Measurements from ENCODE around the gene TCEANC2. TPM values are rescaled to one million over a fixed set of nuclear protein-coding genes. Genes with fewer than 3 reads are reported as not detected.

Gene TCEANC2
- total RNA-seq, 4 donors from 2014 or later, result 4.8 to 8.1 (median 6.4) TPM

DNA sequence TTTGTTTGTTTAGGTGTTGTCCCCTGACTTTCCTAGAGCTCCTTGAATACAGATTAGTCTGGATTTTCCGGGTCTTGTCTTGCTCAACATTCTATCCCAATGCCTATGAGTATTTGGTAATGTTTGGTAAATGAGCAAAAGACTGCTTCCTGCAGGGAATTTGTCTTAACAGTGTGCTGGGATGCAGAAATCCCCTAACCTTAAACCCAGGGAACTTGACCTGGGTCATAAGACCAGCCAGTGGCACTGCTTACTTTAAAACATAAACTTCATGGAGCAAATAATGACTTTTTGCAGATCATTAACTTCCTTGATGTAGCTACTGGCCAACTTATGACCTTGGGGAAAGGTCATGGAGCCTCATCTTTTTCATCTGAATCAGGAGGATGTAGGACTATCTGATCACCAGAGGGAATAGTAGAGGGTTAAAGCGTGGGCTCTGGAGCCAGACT is 27.2 kb downstream of the TCEANC2 start:
- no peak for DNase-seq (ENCODE audit: low spot score in 2 of 2)
- Histone ChIP-seq H3K36me3 (peaks cover 1% of the 10 kb centered on the region), H3K9me3 (no peaks in the 10 kb centered on the region), H3K27ac (no peak overlapping the region), H3K27me3 (no peaks in the 10 kb centered on the region), H3K4me3 (no peak overlapping the region), H3K4me1 (no peaks in the 10 kb centered on the region)
- TF ChIP-seq POLR2A (IDR thresholded peaks at IDR 0.05) (no peak), EP300 (IDR thresholded peaks at IDR 0.05) (no peak), CTCF (IDR thresholded peaks at IDR 0.05) (no peak), POLR2AphosphoS5 (IDR thresholded peaks at IDR 0.05) (no peak)
- WGBS, result 96% methylated on average over 2 of the region's 2 CpGs

DNA sequence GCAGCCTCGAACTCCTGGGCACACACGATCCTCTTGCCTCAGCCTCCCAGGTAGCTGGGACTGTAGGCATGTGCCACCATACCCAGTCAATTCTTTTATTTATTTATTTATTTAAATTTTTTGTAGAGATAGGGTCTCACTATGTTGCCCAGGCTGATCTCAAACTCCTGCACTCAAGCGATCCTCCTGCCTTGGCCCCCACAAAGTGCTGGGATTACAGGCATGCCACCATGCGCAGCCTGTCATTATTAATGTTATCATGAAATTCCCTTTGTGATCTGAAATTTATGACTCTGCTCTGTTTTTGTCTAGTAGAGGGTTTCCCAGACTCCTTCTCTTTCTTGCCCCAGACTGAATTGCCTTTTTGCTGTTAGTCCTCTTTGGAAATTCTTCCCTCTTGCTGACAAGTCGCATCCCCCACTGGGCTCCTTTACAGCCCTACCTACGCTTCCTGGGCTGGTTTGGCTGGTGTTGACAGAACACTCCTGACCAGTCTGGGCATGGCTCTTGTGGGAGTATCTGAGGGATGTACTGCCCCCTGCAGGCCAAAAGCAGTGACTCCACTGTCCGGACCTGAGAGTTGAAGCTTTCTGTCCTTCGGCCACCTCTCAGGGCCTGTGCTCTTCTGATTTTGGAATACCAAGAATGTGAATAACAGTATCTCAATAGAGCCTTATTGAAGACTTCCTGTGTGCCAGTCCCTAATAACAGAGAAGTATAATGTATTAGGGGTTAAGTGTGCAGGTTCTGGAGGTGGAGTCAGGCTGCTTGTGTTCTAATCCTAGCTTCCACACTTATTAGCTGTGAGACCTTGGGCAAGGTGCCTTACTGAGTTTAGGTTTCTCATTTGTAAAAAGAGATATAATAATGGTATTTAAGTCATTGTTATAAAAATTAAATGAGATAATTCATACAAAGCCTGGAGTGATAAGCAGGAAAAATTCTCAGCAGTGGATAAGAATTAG is 28.2 kb downstream of the TCEANC2 start:
- no peaks in the 10 kb centered on the region for H3K4me1 ChIP-seq
- 75% methylated on average over 8 of the region's 8 CpGs for WGBS
- no peaks in the 10 kb centered on the region for H3K9me3 ChIP-seq
- TF ChIP-seq EP300 (IDR thresholded peaks at IDR 0.05) (no peak), POLR2A (IDR thresholded peaks at IDR 0.05) (no peak), POLR2AphosphoS5 (IDR thresholded peaks at IDR 0.05) (no peak), CTCF (IDR thresholded peaks at IDR 0.05) (peak; percentile 12 to 61)
- no peak overlapping the region for H3K4me3 ChIP-seq
- no peak overlapping the region for H3K27ac ChIP-seq
- peak in 1 of 2 donors; percentile 74 for DNase-seq (ENCODE audit: low spot score in 2 of 2)
- H3K27me3 ChIP-seq, result no peaks in the 10 kb centered on the region
- H3K36me3 ChIP-seq, result peaks cover 6% of the 10 kb centered on the region

GRCh38 chr1:54084794-54085193 is 31.4 kb downstream of the TCEANC2 start:
- Histone ChIP-seq H3K4me3 (no peak overlapping the region), H3K9me3 (no peaks in the 10 kb centered on the region), H3K27ac (no peak overlapping the region), H3K27me3 (no peaks in the 10 kb centered on the region), H3K4me1 (no peaks in the 10 kb centered on the region), H3K36me3 (peaks cover 6% of the 10 kb centered on the region)
- 94% methylated on average over 2 of the region's 2 CpGs for WGBS
- DNase-seq (ENCODE audit: low spot score in 2 of 2), result no peak
- no peak for TF ChIP-seq POLR2A (IDR thresholded peaks at IDR 0.05)
- TF ChIP-seq POLR2AphosphoS5 (IDR thresholded peaks at IDR 0.05), result no peak

DNA sequence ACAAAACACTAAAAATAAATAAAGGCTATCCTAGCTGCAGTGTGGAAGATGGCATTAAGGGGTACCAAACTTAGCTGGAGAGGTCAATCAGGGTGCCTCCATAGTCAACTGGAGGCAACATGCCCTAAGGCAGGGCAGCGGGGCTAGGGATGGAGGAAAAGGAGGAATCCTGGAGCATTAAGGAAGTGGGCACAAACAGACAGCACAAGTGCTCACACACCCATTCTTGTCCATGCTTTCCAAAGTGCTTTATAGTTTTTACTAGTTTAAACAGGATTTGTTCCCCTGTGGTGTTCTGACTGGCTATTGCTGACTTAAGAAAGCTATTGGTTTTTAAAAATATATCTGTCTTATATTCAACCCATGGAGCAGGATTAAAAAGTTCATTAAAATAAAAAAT is 33.3 kb downstream of the TCEANC2 start:
- TF ChIP-seq CTCF (IDR thresholded peaks at IDR 0.05) (no peak), POLR2A (IDR thresholded peaks at IDR 0.05) (no peak), POLR2AphosphoS5 (IDR thresholded peaks at IDR 0.05) (no peak)
- 96% methylated on average over 1 of the region's 1 CpG for WGBS
- no peak overlapping the region for H3K27ac ChIP-seq
- H3K4me1 ChIP-seq, result no peaks in the 10 kb centered on the region
- no peak for DNase-seq (ENCODE audit: low spot score in 2 of 2)
- H3K27me3 ChIP-seq, result no peaks in the 10 kb centered on the region
- no peak overlapping the region for H3K4me3 ChIP-seq
- no peaks in the 10 kb centered on the region for H3K9me3 ChIP-seq
- H3K36me3 ChIP-seq, result peaks cover 6% of the 10 kb centered on the region

- no peak overlapping the region for H3K27ac ChIP-seq
These were observed 35.0 kb downstream of the TCEANC2 start for GRCh38 chr1:54088385-54088784.

More at GRCh38 chr1:54088385-54088784, 35.0 kb downstream of the TCEANC2 start:
- 91% methylated on average over 5 of the region's 5 CpGs for WGBS
- H3K4me1 ChIP-seq, result no peaks in the 10 kb centered on the region
- H3K27me3 ChIP-seq, result no peaks in the 10 kb centered on the region
- DNase-seq (ENCODE audit: low spot score in 2 of 2), result no peak
- H3K36me3 ChIP-seq, result peaks cover 6% of the 10 kb centered on the region
- TF ChIP-seq CTCF (IDR thresholded peaks at IDR 0.05), result no peak
- TF ChIP-seq EP300 (IDR thresholded peaks at IDR 0.05), result no peak
- TF ChIP-seq POLR2AphosphoS5 (IDR thresholded peaks at IDR 0.05), result no peak
- TF ChIP-seq POLR2A (IDR thresholded peaks at IDR 0.05), result no peak
- H3K4me3 ChIP-seq, result no peak overlapping the region
- no peaks in the 10 kb centered on the region for H3K9me3 ChIP-seq

All from suprapubic skin (tissue), 4 donors.